Heart right ventricle (tissue), 16 donors: ENCODE data around the gene FILIP1L. TPM values are rescaled to one million over a fixed set of nuclear protein-coding genes. Genes with fewer than 3 reads are reported as not detected.
A peak's percentile ranks its signal among the peaks of the same experiment; 100 is the strongest.

Experiments used
- ATAC-seq, 8 donors: fragments of 200-7000 bp; cut with Tn5 transposase; one replicate each; pipeline ENCODE4 v1.9.1; 2020; ENCODE audit warnings: mild to moderate bottlenecking in 8 of 8, moderate library complexity in 8 of 8, moderate number of reproducible peaks in 1 of 8
- DNase-seq, 2 donors: peaks; one replicate each; pipeline ENCODE4 v3.0.0-alpha.2; 2020
- H3K27ac ChIP-seq, 10 donors: fragments of 200-600 bp; sonication (generic) in 2 of 10; one replicate each; pipeline versions ENCODE4 v1.5.0 to v1.8.0; 2020 to 2022; ENCODE audit warnings: mild to moderate bottlenecking in 3 of 10
- H3K27me3 ChIP-seq, 7 donors: fragments of 200-600 bp; one replicate each; pipeline ENCODE4 v1.8.0; 2021 to 2022; ENCODE audit warnings: mild to moderate bottlenecking in 2 of 7
- H3K36me3 ChIP-seq, 9 donors: fragments of 200-600 bp; sonication (generic) in 1 of 9; one replicate each; pipeline versions ENCODE4 v1.5.0 to v1.8.0; 2020 to 2022; ENCODE audit warnings: mild to moderate bottlenecking in 2 of 9
- H3K4me1 ChIP-seq, 9 donors: fragments of 200-600 bp; sonication (generic) in 1 of 9; one replicate each; pipeline versions ENCODE4 v1.5.0 to v1.8.0; 2020 to 2022; ENCODE audit warnings: mild to moderate bottlenecking in 4 of 9
- H3K4me3 ChIP-seq, 10 donors: fragments of 200-600 bp; sonication (generic) in 2 of 10; one replicate each; pipeline versions ENCODE4 v1.5.0 to v1.8.0; 2020 to 2022; ENCODE audit warnings: mild to moderate bottlenecking in 7 of 10, moderate library complexity in 2 of 10
- H3K9me3 ChIP-seq, 11 donors: fragments of 200-600 bp in 10 of 11; sonication (generic) in 2 of 11; one replicate each; pipeline versions ENCODE4 v1.5.0 to v1.8.0; 2013 to 2022; ENCODE audit warnings: mild to moderate bottlenecking in 2 of 11, control low read depth in 1 of 11, moderate library complexity in 1 of 11
- whole genome bisulfite sequencing, 2 donors: extraction: QIAGEN DNeasy Blood & Tissue Kit; methylation state at CpG; one replicate each; pipeline ENCODE4 v1.1.7; 2013; ENCODE audit warnings: inconsistent platforms in 1 of 2; 5-methylcytosine and 5-hydroxymethylcytosine counted together
- intact Hi-C, 10 donors: fragments of 100-400 bp; cut with DNase I; formaldehyde crosslinking; loops; one replicate each; pipeline versions ENCODE4 v1.11.1 to v1.14.2; 2022
- polyA plus RNA-seq, 2 donors: library from polyadenylated mRNA; stranded (reverse); fragments of 200-250 nt; gene quantifications; one replicate each; pipeline ENCODE4 v1.2.3, GENCODE V29; 2013
- total RNA-seq, 10 donors: library from RNA; stranded (reverse); fragmentation: NEBNext Ultra II Directional in 3 of 10; extraction: Animal tissue kit (Norgen Biotek cat#: 25700) in 3 of 10; gene quantifications; one replicate each; pipeline versions ENCODE4 v1.2.1 to v1.2.4, GENCODE V29; 2021 to 2023
- TF ChIP-seq, protein P1 (sequence below), 9 donors: fragments of 200-600 bp; sonication (generic) in 2 of 9; IDR thresholded peaks; one replicate each; pipeline versions ENCODE4 v1.5.0 to v1.8.0; 2021 to 2022; ENCODE audit warnings: antibody characterized with exemption in 9 of 9, mild to moderate bottlenecking in 5 of 9, moderate library complexity in 1 of 9
- donor health status: Arrhythmogenic right ventricular cardiomyopathy.
- donor health status: ischemic (EF 13 %, LVEDD 7.1; RV severe dilation, severe dysfunction).
- donor health status: healthy with polysubstance abuse.
- donor health status: DM: no; HTN: yes; CAD: no.
- donor health status: DM: no; HTN: no; CAD: no.
- donor health status: ischemic (EF 25% LVEDD 6.9; RV normal size, moderate dysfunction).
- donor health status: ischemic (EF 25% LVEDD 5.7; RV mildly dilated, moderate dysfunction).
- donor health status: healthy.
- donor health status: DM: yes; HTN: yes; CAD: no.
- donor health status: Ischemic cardiomyopathy.
- donor health status: ischemic (EF 35%, LVEDD 5.7; RV mildly dilated, moderate dysfunction).
- donor health status: nonischemic (EF 11% LVEDD 7.7; RV severe dilation, severe dysfunction).
- donor health status: DM: yes; HTN: yes; CAD: no.
- donor health status: PGD.
- donor health status: ischemic (EF 29% LVEDD 5.4; RV normal size, mild dysfunction).
- donor health status: nonischemic (EF 23%, LVEDD 6.1; RV moderate dilation, normal function).

Gene FILIP1L
- total and polyA plus RNA-seq, 12 donors, result 15.9 to 134 (median 64.3) TPM

GRCh38 chr3:100039075-100039474 is 75.2 kb downstream of the FILIP1L start:
- intact Hi-C loops, result loop anchor here in 3 of 10 donors (5.0 to 10.0 kb wide), 3 partner anchors 94 to 104 kb away; no protein-coding TSS in a partner anchor
- no peaks in the 10 kb centered on the region for H3K27me3 ChIP-seq
- H3K9me3 ChIP-seq, result no peaks in the 10 kb centered on the region
- TF ChIP-seq, protein P1, sequence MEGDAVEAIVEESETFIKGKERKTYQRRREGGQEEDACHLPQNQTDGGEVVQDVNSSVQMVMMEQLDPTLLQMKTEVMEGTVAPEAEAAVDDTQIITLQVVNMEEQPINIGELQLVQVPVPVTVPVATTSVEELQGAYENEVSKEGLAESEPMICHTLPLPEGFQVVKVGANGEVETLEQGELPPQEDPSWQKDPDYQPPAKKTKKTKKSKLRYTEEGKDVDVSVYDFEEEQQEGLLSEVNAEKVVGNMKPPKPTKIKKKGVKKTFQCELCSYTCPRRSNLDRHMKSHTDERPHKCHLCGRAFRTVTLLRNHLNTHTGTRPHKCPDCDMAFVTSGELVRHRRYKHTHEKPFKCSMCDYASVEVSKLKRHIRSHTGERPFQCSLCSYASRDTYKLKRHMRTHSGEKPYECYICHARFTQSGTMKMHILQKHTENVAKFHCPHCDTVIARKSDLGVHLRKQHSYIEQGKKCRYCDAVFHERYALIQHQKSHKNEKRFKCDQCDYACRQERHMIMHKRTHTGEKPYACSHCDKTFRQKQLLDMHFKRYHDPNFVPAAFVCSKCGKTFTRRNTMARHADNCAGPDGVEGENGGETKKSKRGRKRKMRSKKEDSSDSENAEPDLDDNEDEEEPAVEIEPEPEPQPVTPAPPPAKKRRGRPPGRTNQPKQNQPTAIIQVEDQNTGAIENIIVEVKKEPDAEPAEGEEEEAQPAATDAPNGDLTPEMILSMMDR (IDR thresholded peaks at IDR 0.05), result no peak
- no peak for ATAC-seq
- no peak overlapping the region for H3K4me3 ChIP-seq
- no peaks in the 10 kb centered on the region for H3K36me3 ChIP-seq
- H3K4me1 ChIP-seq, result peaks cover 11 to 45% (median 34%) of the 10 kb centered on the region in 9 donors
- DNase-seq, result no peak
- H3K27ac ChIP-seq, result peak overlapping the region in 6 of 10 donors; percentile 85 to 91 (median 86)

DNA sequence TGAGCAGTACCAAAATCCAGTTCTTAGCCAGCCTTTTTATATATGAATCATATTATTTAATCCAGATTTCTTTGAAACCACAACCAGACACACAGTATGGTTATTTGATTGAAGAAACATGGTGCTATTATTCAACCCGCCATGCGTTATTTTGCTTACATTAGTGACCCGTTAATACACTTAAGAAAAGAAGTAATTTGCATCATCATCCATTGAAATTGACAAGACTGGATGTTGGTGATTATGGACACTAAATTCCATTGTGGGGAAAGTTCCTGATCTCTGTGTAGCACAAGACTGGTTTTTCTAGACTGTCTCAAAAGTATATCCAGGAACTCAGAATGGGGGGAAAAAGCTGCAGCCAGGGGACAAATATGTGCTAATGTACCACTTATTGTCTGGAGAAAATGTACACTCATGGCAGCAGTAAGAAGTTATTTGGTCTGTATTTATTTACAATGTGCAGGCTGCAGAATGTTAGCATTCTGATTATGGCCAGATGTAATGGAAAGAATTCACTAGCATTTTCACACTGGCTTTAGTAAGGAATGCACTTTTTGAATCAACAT is 80.3 kb downstream of the FILIP1L start:
- no peak overlapping the region for H3K4me3 ChIP-seq
- no peaks in the 10 kb centered on the region for H3K27me3 ChIP-seq
- H3K9me3 ChIP-seq, result no peaks in the 10 kb centered on the region
- 97 to 99% methylated on average over 3 of the region's 3 CpGs for WGBS, 2 donors
- H3K27ac ChIP-seq, result no peak overlapping the region
- no peaks in the 10 kb centered on the region for H3K36me3 ChIP-seq
- ATAC-seq, result no peak
- intact Hi-C loops, result loop anchor here in 2 of 10 donors (10.0 kb wide), 2 partner anchors 89 to 99 kb away; no protein-coding TSS in a partner anchor
- DNase-seq, result no peak
- peaks cover 0 to 17% (median 11%) of the 10 kb centered on the region in 9 donors for H3K4me1 ChIP-seq
- TF ChIP-seq, protein P1 (IDR thresholded peaks at IDR 0.05), result no peak

DNA sequence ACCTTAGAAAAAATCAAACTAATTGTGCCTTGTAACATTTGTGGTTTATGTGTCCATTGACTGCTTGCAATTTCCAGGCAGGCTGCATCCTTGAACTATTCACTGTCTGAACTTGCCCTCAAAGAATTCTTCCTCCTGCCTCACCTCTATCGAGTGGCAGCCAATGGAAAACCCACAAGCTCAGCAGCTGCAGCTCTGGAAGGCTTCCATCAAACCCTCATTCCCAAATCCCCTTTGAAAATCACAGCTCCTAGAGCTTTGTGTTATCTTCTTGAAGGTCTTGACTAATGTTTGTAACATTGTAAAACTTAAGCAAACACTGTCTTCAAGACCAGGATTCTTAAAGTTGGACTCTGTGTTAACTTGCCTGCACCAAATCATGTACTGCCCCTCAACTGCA is 81.1 kb downstream of the FILIP1L start:
- intact Hi-C loops, result loop anchor here in 2 of 10 donors (10.0 kb wide), 2 partner anchors 88 to 98 kb away; no protein-coding TSS in a partner anchor
- Histone ChIP-seq H3K27ac (peak overlapping the region in 2 of 10 donors; percentile 1 to 9), H3K9me3 (no peaks in the 10 kb centered on the region), H3K4me3 (no peak overlapping the region), H3K4me1 (peaks cover 0 to 17% (median 11%) of the 10 kb centered on the region in 9 donors), H3K36me3 (no peaks in the 10 kb centered on the region), H3K27me3 (no peaks in the 10 kb centered on the region)
- peak in 2 of 8 donors; percentile 35 to 55 for ATAC-seq
- DNase-seq, result no peak
- 64 to 65% methylated on average over 1 of the region's 1 CpG for WGBS, 2 donors
- TF ChIP-seq, protein P1 (IDR thresholded peaks at IDR 0.05), result no peak

- Histone ChIP-seq H3K27ac (peak overlapping the region in 1 of 10 donors; percentile 17), H3K4me1 (peaks cover 0 to 17% (median 11%) of the 10 kb centered on the region in 9 donors), H3K9me3 (no peaks in the 10 kb centered on the region), H3K27me3 (no peaks in the 10 kb centered on the region), H3K4me3 (no peak overlapping the region), H3K36me3 (no peaks in the 10 kb centered on the region)
- intact Hi-C loops, result loop anchor here in 2 of 10 donors (10.0 kb wide), 2 partner anchors 87 to 97 kb away; no protein-coding TSS in a partner anchor
- ATAC-seq (peak in 4 of 8 donors; percentile 38 to 45 (median 44)), DNase-seq (no peak)
- TF ChIP-seq, protein P1 (IDR thresholded peaks at IDR 0.05), result no peak
- 69 to 91% methylated on average over 5 of the region's 5 CpGs for WGBS, 2 donors
Measured at GRCh38 chr3:100032243-100032642, 82.1 kb downstream of the FILIP1L start.
